Measurements from ENCODE around the gene KDM4C. TPM values are rescaled to one million over a fixed set of nuclear protein-coding genes. Genes with fewer than 3 reads are reported as not detected.

Gene KDM4C
- total and polyA plus RNA-seq, 2 of the 8 experiments (the other 6 are each of a cell fraction or from before 2014, with no cell fraction given) = 13.0 to 26.1 TPM

GRCh38 chr9:6759185-6759977, 1.6 kb downstream of the KDM4C start:
- Histone ChIP-seq H3K9ac (replicated peaks in 1 of 4; ENCODE audit: extremely low read depth in 1 of 4, low read depth in 3 of 4, low read length in 3 of 4) (peak overlapping the region in 1 of 4 experiments; percentile 1; a peak in 1 of 7 replicates), H4K20me1 (replicated peaks in 1 of 2; ENCODE audit: control insufficient read depth in 1 of 2, insufficient read depth in 2 of 2, low read length in 2 of 2) (no peaks in the 10 kb centered on the region), H2BK20ac (ENCODE audit: low read length) (no peak overlapping the region), H3K23me2 (ENCODE audit: low read depth, low read length) (peaks cover 11% of the 10 kb centered on the region), H4K8ac (ENCODE audit: extremely low read depth, insufficient read depth, low read length) (no peak overlapping the region), H2BK120ac (replicated peaks; ENCODE audit: low read depth, low read length) (no peak overlapping the region), H3K27me3 (replicated peaks in 1 of 4; ENCODE audit: control insufficient read depth in 3 of 4, extremely low read depth in 1 of 4, insufficient read depth in 3 of 4, low read length in 3 of 4) (no peaks in the 10 kb centered on the region), H3K27ac (ENCODE audit: low read depth, low read length) (no peak overlapping the region), H3K4me1 (replicated peaks in 1 of 4; ENCODE audit: control insufficient read depth in 3 of 4, insufficient read depth in 4 of 4, low read length in 3 of 4) (peaks cover 2 to 7% (median 4%) of the 10 kb centered on the region in 4 experiments; a peak in 5 of 7 replicates), H2AFZ (ENCODE audit: low read length) (no peak overlapping the region), H3K18ac (ENCODE audit: extremely low read depth, low read length) (no peak overlapping the region), H3K79me1 (ENCODE audit: low read depth, low read length) (peaks cover 6% of the 10 kb centered on the region), H2AK5ac (ENCODE audit: low read depth, low read length) (no peak overlapping the region), H3K79me2 (ENCODE audit: control insufficient read depth in 1 of 2, insufficient read depth in 2 of 2, low read length in 2 of 2) (peaks cover 10 to 51% of the 10 kb centered on the region in 2 experiments), H3K4me3 (ENCODE audit: extremely low read depth in 1 of 4, insufficient read depth in 2 of 4, low read depth in 3 of 4, low read length in 4 of 4) (peak overlapping the region; percentile 71 to 91 (median 82)), H2BK15ac (ENCODE audit: low read length) (no peak overlapping the region), H4K5ac (ENCODE audit: insufficient read length, low read depth, low read length) (no peak overlapping the region), H3K9me3 (ENCODE audit: insufficient read depth in 2 of 2, low read depth in 1 of 2, low read length in 1 of 2) (no peaks in the 10 kb centered on the region), H2BK12ac (ENCODE audit: low read depth, low read length) (no peak overlapping the region), H3K4ac (replicated peaks; ENCODE audit: insufficient read length, low read depth, low read length) (no peak overlapping the region), H2BK5ac (ENCODE audit: low read depth, low read length) (no peak overlapping the region), H3K56ac (replicated peaks; ENCODE audit: insufficient read length, low read depth, low read length) (no peak overlapping the region), H3K23ac (ENCODE audit: insufficient read length) (no peak overlapping the region), H4K91ac (replicated peaks; ENCODE audit: insufficient read length, low read length) (no peak overlapping the region), H3K4me2 (ENCODE audit: insufficient read depth in 1 of 2, low read depth in 2 of 2, low read length in 2 of 2) (peak overlapping the region; percentile 94 to 99), H3K14ac (ENCODE audit: insufficient read length) (no peak overlapping the region), H3K36me3 (ENCODE audit: control insufficient read depth in 2 of 4, insufficient read depth in 4 of 4, low read length in 3 of 4) (no peaks in the 10 kb centered on the region)
- ChIA-PET CTCF (ENCODE audit: partially characterized antibody) (interaction anchor here (1.0 to 1.3 kb wide), 3 partner anchors 10 to 67 kb away, joined by 3 read pairs; no protein-coding TSS in a partner anchor), POLR2A (ENCODE audit: partially characterized antibody) (interaction anchor here (1.1 to 2.8 kb wide), 3 partner anchors 12 to 113 kb away, joined by 3 to 12 read pairs (median 9); partner anchors contain the start of gene GLDC)
- 43% methylated on average over 27 of the region's 27 CpGs; no CpG with 5 or more reads in 1 of the 2 experiments for whole genome bisulfite sequencing, 2 experiments (ENCODE audit: extremely low coverage in 1 of 2, insufficient coverage in 1 of 2, insufficient read length in 1 of 2, insufficient replicate concordance in 2 of 2, low coverage in 1 of 2, low lambda C conversion rate in 2 of 2, missing lambda C conversion rate in 1 of 2)
- DNase-seq (ENCODE audit: low read depth in 1 of 2, low spot score in 2 of 2) (no peak), FAIRE-seq (no peak)

All from H1 (cell line).